H1 (cell line): Measurements from ENCODE around the gene PRKAR1B. TPM values are rescaled to one million over a fixed set of nuclear protein-coding genes. Genes with fewer than 3 reads are reported as not detected.

Experiments
- CTCF ChIA-PET: fragments of 300-600 bp; sonication (Branson Sonifier 250); formaldehyde crosslinking; loops from one replicate; lab custom pipeline; 2021; ENCODE audit not compliant: partially characterized antibody; lab: Charles Lee
- POLR2A ChIA-PET: fragments of 300-600 bp; sonication (Branson Sonifier 250); formaldehyde crosslinking; loops from one replicate; lab custom pipeline; 2021; ENCODE audit warnings: inconsistent platforms; ENCODE audit not compliant: partially characterized antibody; lab: Charles Lee
- DNase-seq, 2 experiments: peaks; one replicate each; pipeline versions ENCODE4 v3.0.0 to v3.0.0-alpha.2; 2010 to 2022; ENCODE audit warnings: low spot score in 2 of 2, low read depth in 1 of 2, mixed read lengths in 1 of 2
- FAIRE-seq: peaks from 2 replicates; lab custom pipeline; 2011; peaks lifted over from hg19 to GRCh38; lab: Jason Lieb, UNC
- H2AFZ ChIP-seq: 2 replicates; pipeline ENCODE4 v1.8.1; 2012; ENCODE audit warnings: low read length, inconsistent platforms
- H2AK5ac ChIP-seq: 2 replicates; pipeline ENCODE4 v1.6.1; 2013; ENCODE audit warnings: low read depth, low read length
- H2BK120ac ChIP-seq: replicated peaks from 2 replicates; pipeline ENCODE3; 2013; ENCODE audit warnings: low read depth, low read length, inconsistent platforms
- H2BK12ac ChIP-seq: 2 replicates; pipeline ENCODE4 v1.6.1; 2013; ENCODE audit warnings: low read depth, low read length
- H2BK15ac ChIP-seq: 2 replicates; pipeline ENCODE4 v1.6.1; 2013; ENCODE audit warnings: low read length
- H2BK20ac ChIP-seq: 2 replicates; pipeline ENCODE4 v1.6.1; 2013; ENCODE audit warnings: low read length
- H2BK5ac ChIP-seq: 2 replicates; pipeline ENCODE4 v1.6.1; 2013; ENCODE audit warnings: low read depth, low read length
- H3K14ac ChIP-seq: 2 replicates; pipeline ENCODE4 v1.6.1; 2013; ENCODE audit warnings: inconsistent platforms; ENCODE audit not compliant: insufficient read length
- H3K18ac ChIP-seq: 2 replicates; pipeline ENCODE4 v1.6.1; 2013; ENCODE audit warnings: low read length; ENCODE audit errors: extremely low read depth
- H3K23ac ChIP-seq: 2 replicates; pipeline ENCODE4 v1.6.1; 2013; ENCODE audit warnings: inconsistent platforms; ENCODE audit not compliant: insufficient read length
- H3K23me2 ChIP-seq: 2 replicates; pipeline ENCODE4 v1.6.1; 2013; ENCODE audit warnings: low read depth, low read length
- H3K27ac ChIP-seq: 2 replicates; pipeline ENCODE4 v1.6.1; 2011; ENCODE audit warnings: low read depth, low read length, inconsistent platforms
- H3K27me3 ChIP-seq, 4 experiments: replicated peaks in 1 of 4; 1 replicate in 1 of 4; 2 replicates in 3 of 4; pipeline versions ENCODE4 v1.6.1 to v1.8.1; 2011 to 2013; ENCODE audit warnings: low read length in 3 of 4, mild to moderate bottlenecking in 3 of 4, inconsistent platforms in 2 of 4, mixed read lengths in 2 of 4, moderate library complexity in 1 of 4; ENCODE audit not compliant: control insufficient read depth in 3 of 4, insufficient read depth in 3 of 4; ENCODE audit errors: extremely low read depth in 1 of 4
- H3K36me3 ChIP-seq, 4 experiments: 2 replicates each; pipeline versions ENCODE4 v1.6.1 to v1.8.1; 2011 to 2013; ENCODE audit warnings: mild to moderate bottlenecking in 4 of 4, low read length in 3 of 4, moderate library complexity in 2 of 4, control low read depth in 1 of 4, inconsistent platforms in 1 of 4; ENCODE audit not compliant: insufficient read depth in 4 of 4, control insufficient read depth in 2 of 4
- H3K4ac ChIP-seq: replicated peaks from 2 replicates; pipeline ENCODE3; 2013; ENCODE audit warnings: low read length, low read depth, mixed read lengths, inconsistent platforms; ENCODE audit not compliant: insufficient read length
- H3K4me1 ChIP-seq, 4 experiments: replicated peaks in 1 of 4; 1 replicate in 1 of 4; 2 replicates in 3 of 4; pipeline versions ENCODE4 v1.6.1 to v1.8.1; 2011 to 2013; ENCODE audit warnings: low read length in 3 of 4, inconsistent platforms in 2 of 4, mixed read lengths in 1 of 4; ENCODE audit not compliant: insufficient read depth in 4 of 4, control insufficient read depth in 3 of 4
- H3K4me2 ChIP-seq, 2 experiments: 2 replicates each; pipeline versions ENCODE4 v1.6.1 to v1.8.1; 2011 to 2013; ENCODE audit warnings: low read depth in 2 of 2, low read length in 2 of 2, control low read depth in 1 of 2, inconsistent platforms in 1 of 2, mild to moderate bottlenecking in 1 of 2; ENCODE audit not compliant: insufficient read depth in 1 of 2
- H3K4me3 ChIP-seq, 4 experiments: fragments of 200-600, 300-600 bp in 1 of 4; sonication (generic), shearing (Covaris generic), sonication (Bioruptor Twin) in 1 of 4; 2 replicates each; pipeline versions ENCODE4 v1.5.1 to v1.8.1; 2011 to 2016; ENCODE audit warnings: low read length in 4 of 4, low read depth in 3 of 4, control low read depth in 2 of 4, inconsistent platforms in 2 of 4, mild to moderate bottlenecking in 2 of 4, mixed read lengths in 1 of 4, moderate library complexity in 1 of 4; ENCODE audit not compliant: insufficient read depth in 2 of 4; ENCODE audit errors: extremely low read depth in 1 of 4
- H3K56ac ChIP-seq: replicated peaks from 2 replicates; pipeline ENCODE3; 2013; ENCODE audit warnings: low read depth, mild to moderate bottlenecking, mixed read lengths, low read length, inconsistent platforms; ENCODE audit not compliant: insufficient read length
- H3K79me1 ChIP-seq: 2 replicates; pipeline ENCODE4 v1.6.1; 2013; ENCODE audit warnings: low read depth, low read length, control low read depth
- H3K79me2 ChIP-seq, 2 experiments: 2 replicates each; pipeline versions ENCODE4 v1.6.1 to v1.8.1; 2012 to 2013; ENCODE audit warnings: low read length in 2 of 2, mild to moderate bottlenecking in 2 of 2, inconsistent platforms in 1 of 2; ENCODE audit not compliant: insufficient read depth in 2 of 2, control insufficient read depth in 1 of 2
- H3K9ac ChIP-seq, 4 experiments: replicated peaks in 1 of 4; 1 replicate in 1 of 4; 2 replicates in 3 of 4; pipeline versions ENCODE4 v1.6.1 to v1.8.1; 2011 to 2013; ENCODE audit warnings: low read depth in 3 of 4, low read length in 3 of 4, control low read depth in 2 of 4, mild to moderate bottlenecking in 2 of 4, moderate library complexity in 2 of 4, inconsistent platforms in 1 of 4; ENCODE audit errors: extremely low read depth in 1 of 4
- H3K9me3 ChIP-seq, 2 experiments: 2 replicates each; pipeline versions ENCODE4 v1.6.1 to v1.8.1; 2012 to 2013; ENCODE audit warnings: mild to moderate bottlenecking in 2 of 2, moderate library complexity in 2 of 2, control low read depth in 1 of 2, inconsistent platforms in 1 of 2, low read depth in 1 of 2, low read length in 1 of 2, mixed read lengths in 1 of 2; ENCODE audit not compliant: insufficient read depth in 2 of 2
- H4K20me1 ChIP-seq, 2 experiments: replicated peaks in 1 of 2; 2 replicates each; pipeline versions ENCODE3 to v1.8.1; 2011 to 2013; ENCODE audit warnings: inconsistent platforms in 2 of 2, low read length in 2 of 2, mild to moderate bottlenecking in 1 of 2; ENCODE audit not compliant: insufficient read depth in 2 of 2, control insufficient read depth in 1 of 2
- H4K5ac ChIP-seq: 2 replicates; pipeline ENCODE4 v1.6.1; 2013; ENCODE audit warnings: low read length, low read depth, mixed read lengths, inconsistent platforms; ENCODE audit not compliant: insufficient read length
- H4K8ac ChIP-seq: 2 replicates; pipeline ENCODE4 v1.8.0; 2013; ENCODE audit warnings: mild to moderate bottlenecking, moderate library complexity, low read length, inconsistent platforms; ENCODE audit not compliant: insufficient read depth; ENCODE audit errors: extremely low read depth
- H4K91ac ChIP-seq: replicated peaks from 2 replicates; pipeline ENCODE3; 2013; ENCODE audit warnings: low read length, mixed read lengths, inconsistent platforms; ENCODE audit not compliant: insufficient read length
- ASH2L ChIP-seq: fragments of 200-600, 300-600 bp; sonication (generic); IDR thresholded peaks from one replicate; pipeline ENCODE4 v1.7.1; 2017; ENCODE audit warnings: low read length
- CBX5 ChIP-seq: fragments of 300-800, 300-1000 bp; sonication (generic); IDR thresholded peaks from 2 replicates; pipeline ENCODE4 v1.7.1; 2016; ENCODE audit warnings: antibody characterized with exemption, low read length, low read depth
- CREB1 ChIP-seq: IDR thresholded peaks from 2 replicates; pipeline ENCODE4 v1.6.1; 2012; ENCODE audit warnings: inconsistent platforms
- HDAC6 ChIP-seq: IDR thresholded peaks from one replicate; pipeline ENCODE4 v1.7.1; 2012; ENCODE audit warnings: low read depth, mild to moderate bottlenecking, inconsistent platforms, low read length, moderate library complexity
- WGBS, 2 experiments: shearing (Covaris generic) in 1 of 2; methylation state at CpG; one replicate each; pipeline versions ENCODE4 v1.1.6 to v1.1.7; 2013 to 2015; ENCODE audit warnings: low lambda C conversion rate in 2 of 2, mixed read lengths in 2 of 2, inconsistent platforms in 1 of 2, low coverage in 1 of 2, missing lambda C conversion rate in 1 of 2; ENCODE audit not compliant: insufficient replicate concordance in 2 of 2, insufficient coverage in 1 of 2, insufficient read length in 1 of 2; ENCODE audit errors: extremely low coverage in 1 of 2, missing lambda C conversion rate in 1 of 2; 5-methylcytosine and 5-hydroxymethylcytosine counted together
- polyA plus RNA-seq, 7 experiments: library from polyadenylated mRNA; depleted of rRNA in 3 of 7; stranded (reverse) in 5 of 7; unstranded in 2 of 7; fragments of >200 nt in 5 of 7; fragments of 200-250 nt in 2 of 7; gene quantifications; 1 replicate in 5 of 7; 2 replicates in 1 of 7; 4 replicates in 1 of 7; pipeline versions ENCODE4 v1.2.1 to v1.2.3, GENCODE V29; 2011 to 2013; ENCODE audit warnings: missing spikeins in 2 of 7, mixed read lengths in 2 of 7
- total RNA-seq: library from RNA; stranded (reverse); fragmentation: NEBNext Ultra II Directional; extraction: Animal tissue kit (Norgen Biotek cat#: 25700); gene quantifications from 2 replicates; pipeline ENCODE4 v1.2.1, GENCODE V29; 2021

The PRKAR1B gene
- total and polyA plus RNA-seq, 2 of the 8 experiments (the other 6 are each of a cell fraction or from before 2014, with no cell fraction given) = 12.3 to 55.7 TPM

GRCh38 chr7:621572-622285 lies 105.4 kb downstream of the PRKAR1B start:
- FAIRE-seq = no peak
- no peak for TF ChIP-seq CREB1
- no peak for TF ChIP-seq HDAC6
- no peak for TF ChIP-seq ASH2L
- TF ChIP-seq CBX5 = no peak
- Histone ChIP-seq H3K4me2 (peak overlapping the region; percentile 39 to 40; a peak in 1 of 4 replicates), H4K20me1 (no peaks in the 10 kb centered on the region), H2AFZ (no peak overlapping the region), H2BK120ac (peak overlapping the region; percentile 61), H3K36me3 (peaks cover 0 to 3% (median 0%) of the 10 kb centered on the region in 4 experiments; a peak in 1 of 8 replicates), H3K4ac (no peak overlapping the region), H3K14ac (no peak overlapping the region), H3K23me2 (no peaks in the 10 kb centered on the region), H3K79me2 (peaks cover 0 to 2% of the 10 kb centered on the region in 2 experiments; a peak in 1 of 4 replicates), H3K4me3 (no peak overlapping the region), H3K27me3 (no peaks in the 10 kb centered on the region), H2BK20ac (no peak overlapping the region), H3K27ac (no peak overlapping the region), H3K56ac (no peak overlapping the region), H2BK5ac (no peak overlapping the region), H3K9me3 (peaks cover 0 to 16% of the 10 kb centered on the region in 2 experiments; a peak in 3 of 4 replicates), H2AK5ac (no peak overlapping the region), H4K5ac (no peak overlapping the region), H3K79me1 (no peaks in the 10 kb centered on the region), H4K8ac (no peak overlapping the region), H4K91ac (no peak overlapping the region), H3K23ac (no peak overlapping the region), H3K9ac (no peak overlapping the region), H3K18ac (no peak overlapping the region), H2BK12ac (no peak overlapping the region; the same call in 1 of the 2 replicates), H3K4me1 (peaks cover 0 to 7% (median 4%) of the 10 kb centered on the region in 4 experiments; a peak in 5 of 7 replicates), H2BK15ac (no peak overlapping the region)
- 89% methylated on average over 8 of the region's 8 CpGs; no CpG with 5 or more reads in 1 of the 2 experiments for WGBS, 2 experiments
- no peak for DNase-seq
- CTCF ChIA-PET = interaction anchor here (1.4 kb wide), 1 partner anchor 288 kb away, joined by 3 read pairs; no protein-coding TSS in a partner anchor
- POLR2A ChIA-PET = no interaction called here
